Measurements from ENCODE around the gene SORCS2. TPM values are rescaled to one million over a fixed set of nuclear protein-coding genes. Genes with fewer than 3 reads are reported as not detected.

SORCS2 gene
- total and polyA plus RNA-seq, 2 of the 13 experiments (the other 11 are each of a cell fraction or from before 2014, with no cell fraction given): 0.82 to 1.0 TPM

DNA sequence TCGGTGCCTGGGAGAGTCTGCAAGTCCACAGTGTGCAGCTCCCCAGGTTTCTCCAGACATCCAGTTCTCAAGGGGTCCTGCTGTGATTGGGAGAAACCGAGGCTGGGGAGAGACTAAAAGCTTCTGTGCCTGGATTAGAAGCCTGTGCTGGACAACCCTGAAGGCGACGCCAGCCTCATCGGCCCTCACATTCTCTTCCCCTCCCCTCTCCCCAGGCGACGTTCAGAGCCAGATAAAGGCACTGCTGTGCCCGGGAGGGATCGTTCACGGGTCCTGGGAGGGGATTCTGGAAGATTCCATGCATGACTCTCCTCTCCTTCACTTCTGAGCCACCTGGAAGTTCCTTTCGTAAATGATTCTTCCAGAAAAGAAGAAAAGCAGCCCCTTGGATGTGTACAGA is 114.6 kb downstream of the SORCS2 start:
- no peak overlapping the region for H3K9ac ChIP-seq (ENCODE audit: insufficient read depth, low read depth, low read length)
- 5% methylated on average over 4 of the region's 11 CpGs for WGBS (ENCODE audit: low lambda C conversion rate)
- H4K20me1 ChIP-seq (ENCODE audit: insufficient read depth, low read length): no peaks in the 10 kb centered on the region
- no peaks in the 10 kb centered on the region for H3K4me1 ChIP-seq (ENCODE audit: insufficient read depth, low read length)
- H3K27me3 ChIP-seq (ENCODE audit: control insufficient read depth in 1 of 2, insufficient read depth in 2 of 2, low read length in 2 of 2): peaks cover 20 to 80% of the 10 kb centered on the region in 2 experiments
- H3K9me3 ChIP-seq (ENCODE audit: low read length): no peaks in the 10 kb centered on the region
- intact Hi-C loops (cut with micrococcal nuclease; ENCODE audit: unreplicated experiment): no loop called here
- no peak overlapping the region for H3K4me3 ChIP-seq (replicated peaks in 1 of 3; ENCODE audit: insufficient read depth in 1 of 3, low read depth in 2 of 3, low read length in 3 of 3)
- CTCF ChIA-PET (ENCODE audit: low intra/inter-chr PET ratio, low total read pairs): no interaction called here
- no peak overlapping the region for H2AFZ ChIP-seq (ENCODE audit: low read length)
- FAIRE-seq (no peak), DNase-seq (ENCODE audit: low spot score) (no peak), ATAC-seq (no peak)
- no peak for TF ChIP-seq ZBTB20 (CRISPR knock-in tag; IDR thresholded peaks at IDR 0.05; ENCODE audit: borderline replicate concordance, low read depth)
- TF ChIP-seq, protein P1, sequence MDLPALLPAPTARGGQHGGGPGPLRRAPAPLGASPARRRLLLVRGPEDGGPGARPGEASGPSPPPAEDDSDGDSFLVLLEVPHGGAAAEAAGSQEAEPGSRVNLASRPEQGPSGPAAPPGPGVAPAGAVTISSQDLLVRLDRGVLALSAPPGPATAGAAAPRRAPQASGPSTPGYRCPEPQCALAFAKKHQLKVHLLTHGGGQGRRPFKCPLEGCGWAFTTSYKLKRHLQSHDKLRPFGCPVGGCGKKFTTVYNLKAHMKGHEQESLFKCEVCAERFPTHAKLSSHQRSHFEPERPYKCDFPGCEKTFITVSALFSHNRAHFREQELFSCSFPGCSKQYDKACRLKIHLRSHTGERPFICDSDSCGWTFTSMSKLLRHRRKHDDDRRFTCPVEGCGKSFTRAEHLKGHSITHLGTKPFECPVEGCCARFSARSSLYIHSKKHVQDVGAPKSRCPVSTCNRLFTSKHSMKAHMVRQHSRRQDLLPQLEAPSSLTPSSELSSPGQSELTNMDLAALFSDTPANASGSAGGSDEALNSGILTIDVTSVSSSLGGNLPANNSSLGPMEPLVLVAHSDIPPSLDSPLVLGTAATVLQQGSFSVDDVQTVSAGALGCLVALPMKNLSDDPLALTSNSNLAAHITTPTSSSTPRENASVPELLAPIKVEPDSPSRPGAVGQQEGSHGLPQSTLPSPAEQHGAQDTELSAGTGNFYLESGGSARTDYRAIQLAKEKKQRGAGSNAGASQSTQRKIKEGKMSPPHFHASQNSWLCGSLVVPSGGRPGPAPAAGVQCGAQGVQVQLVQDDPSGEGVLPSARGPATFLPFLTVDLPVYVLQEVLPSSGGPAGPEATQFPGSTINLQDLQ (CRISPR knock-in tag; IDR thresholded peaks at IDR 0.05): no peak
- no peak overlapping the region for H3K27ac ChIP-seq (ENCODE audit: extremely low read length, insufficient read depth, low read length)
- no TSS peak for BruUV-seq (replicated peaks)
- in situ Hi-C loops (cut with HindIII; ENCODE audit: extremely low pct_ligation_motif_present, low pct_unique_long_range_greater_than_20kb): no loop called here
- no peaks in the 10 kb centered on the region for H3K36me3 ChIP-seq (replicated peaks in 1 of 2; ENCODE audit: control insufficient read depth in 1 of 2, insufficient read depth in 2 of 2, low read length in 2 of 2)
- POLR2A ChIA-PET: no interaction called here
- no peaks in the 10 kb centered on the region for H3K79me2 ChIP-seq (ENCODE audit: insufficient read depth, low read length)
- no peak overlapping the region for H3K4me2 ChIP-seq (ENCODE audit: low read depth, low read length)

DNA sequence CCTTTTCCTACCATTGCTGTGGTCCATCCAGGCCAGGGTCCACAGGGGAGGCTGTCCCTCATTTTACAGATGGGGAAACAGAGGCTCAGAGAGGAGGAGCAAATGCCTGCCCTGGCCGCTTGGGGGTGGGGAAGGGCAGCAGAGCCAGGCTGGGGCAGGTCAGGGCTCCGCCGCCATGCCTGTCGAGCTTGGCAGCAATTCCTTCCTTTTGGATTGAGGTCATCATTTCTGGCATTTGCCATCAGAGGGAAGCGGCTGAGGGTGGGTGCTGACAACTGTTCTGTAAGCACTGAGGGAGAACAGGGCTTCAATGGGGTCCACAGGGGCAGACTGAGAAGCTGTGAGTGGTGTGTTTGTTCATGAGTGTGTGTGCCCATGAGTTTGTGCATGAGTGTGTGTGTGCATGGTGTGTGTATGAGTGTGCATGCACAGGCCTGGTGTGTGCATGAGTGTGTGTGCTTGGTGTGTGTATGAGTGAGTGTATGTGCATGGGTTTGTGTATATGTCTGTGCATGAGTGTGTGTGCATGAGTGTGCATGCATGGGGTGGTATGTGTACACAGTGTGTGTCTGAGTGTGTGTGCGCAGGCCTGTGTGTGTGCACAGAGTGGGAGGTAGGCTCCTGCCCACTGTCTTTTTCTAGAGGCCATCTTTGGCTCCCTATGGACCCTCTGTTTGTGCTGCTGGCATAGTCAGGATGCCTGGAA is 115.2 kb downstream of the SORCS2 start:
- DNase-seq (ENCODE audit: low spot score) (no peak), ATAC-seq (no peak), FAIRE-seq (no peak)
- BruUV-seq (replicated peaks): no TSS peak
- intact Hi-C loops (cut with micrococcal nuclease; ENCODE audit: unreplicated experiment) (no loop called here), in situ Hi-C loops (cut with HindIII; ENCODE audit: extremely low pct_ligation_motif_present, low pct_unique_long_range_greater_than_20kb) (no loop called here)
- no peak overlapping the region for H2AFZ ChIP-seq (ENCODE audit: low read length)
- H3K9ac ChIP-seq (ENCODE audit: insufficient read depth, low read depth, low read length): no peak overlapping the region
- no peak overlapping the region for H3K4me2 ChIP-seq (ENCODE audit: low read depth, low read length)
- H3K27ac ChIP-seq (ENCODE audit: extremely low read length, insufficient read depth, low read length): no peak overlapping the region
- TF ChIP-seq FOXC1 (CRISPR knock-in tag; IDR thresholded peaks at IDR 0.05; ENCODE audit: borderline replicate concordance) (no peak), ETV6 (CRISPR knock-in tag; conservative IDR thresholded peaks at IDR 0.05) (no peak)
- TF ChIP-seq, protein P2, sequence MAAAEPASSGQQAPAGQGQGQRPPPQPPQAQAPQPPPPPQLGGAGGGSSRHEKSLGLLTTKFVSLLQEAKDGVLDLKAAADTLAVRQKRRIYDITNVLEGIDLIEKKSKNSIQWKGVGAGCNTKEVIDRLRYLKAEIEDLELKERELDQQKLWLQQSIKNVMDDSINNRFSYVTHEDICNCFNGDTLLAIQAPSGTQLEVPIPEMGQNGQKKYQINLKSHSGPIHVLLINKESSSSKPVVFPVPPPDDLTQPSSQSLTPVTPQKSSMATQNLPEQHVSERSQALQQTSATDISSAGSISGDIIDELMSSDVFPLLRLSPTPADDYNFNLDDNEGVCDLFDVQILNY (CRISPR knock-in tag; conservative IDR thresholded peaks at IDR 0.05): no peak
- TF ChIP-seq, protein P3, sequence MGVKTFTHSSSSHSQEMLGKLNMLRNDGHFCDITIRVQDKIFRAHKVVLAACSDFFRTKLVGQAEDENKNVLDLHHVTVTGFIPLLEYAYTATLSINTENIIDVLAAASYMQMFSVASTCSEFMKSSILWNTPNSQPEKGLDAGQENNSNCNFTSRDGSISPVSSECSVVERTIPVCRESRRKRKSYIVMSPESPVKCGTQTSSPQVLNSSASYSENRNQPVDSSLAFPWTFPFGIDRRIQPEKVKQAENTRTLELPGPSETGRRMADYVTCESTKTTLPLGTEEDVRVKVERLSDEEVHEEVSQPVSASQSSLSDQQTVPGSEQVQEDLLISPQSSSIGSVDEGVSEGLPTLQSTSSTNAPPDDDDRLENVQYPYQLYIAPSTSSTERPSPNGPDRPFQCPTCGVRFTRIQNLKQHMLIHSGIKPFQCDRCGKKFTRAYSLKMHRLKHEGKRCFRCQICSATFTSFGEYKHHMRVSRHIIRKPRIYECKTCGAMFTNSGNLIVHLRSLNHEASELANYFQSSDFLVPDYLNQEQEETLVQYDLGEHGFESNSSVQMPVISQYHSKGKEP (CRISPR knock-in tag; IDR thresholded peaks at IDR 0.05): no peak
- 29% methylated on average over 5 of the region's 6 CpGs for WGBS (ENCODE audit: low lambda C conversion rate)
- ChIA-PET CTCF (ENCODE audit: low intra/inter-chr PET ratio, low total read pairs) (no interaction called here), POLR2A (no interaction called here)
- H3K36me3 ChIP-seq (replicated peaks in 1 of 2; ENCODE audit: control insufficient read depth in 1 of 2, insufficient read depth in 2 of 2, low read length in 2 of 2): no peaks in the 10 kb centered on the region
- H3K4me1 ChIP-seq (ENCODE audit: insufficient read depth, low read length): no peaks in the 10 kb centered on the region
- H4K20me1 ChIP-seq (ENCODE audit: insufficient read depth, low read length): no peaks in the 10 kb centered on the region
- H3K9me3 ChIP-seq (ENCODE audit: low read length): no peaks in the 10 kb centered on the region
- H3K27me3 ChIP-seq (ENCODE audit: control insufficient read depth in 1 of 2, insufficient read depth in 2 of 2, low read length in 2 of 2): peaks cover 20 to 80% of the 10 kb centered on the region in 2 experiments
- H3K4me3 ChIP-seq (replicated peaks in 1 of 3; ENCODE audit: insufficient read depth in 1 of 3, low read depth in 2 of 3, low read length in 3 of 3): no peak overlapping the region
- no peaks in the 10 kb centered on the region for H3K79me2 ChIP-seq (ENCODE audit: insufficient read depth, low read length)
